ENCODE measurements around the gene PHAX. TPM values are rescaled to one million over a fixed set of nuclear protein-coding genes. Genes with fewer than 3 reads are reported as not detected.
"Not testable (repeated sequence)": the region's sequence is repeated elsewhere in the genome, so short reads cannot be mapped to it uniquely, and the experiment has no call there.

PHAX gene
- total RNA-seq, 2 donors from 2014 or later = 30.8 to 31.8 TPM

- ATAC-seq (peak; percentile 62), DNase-seq (peak in 1 of 2 donors; percentile 40)
- intact Hi-C loops (cut with DNase I, micrococcal nuclease) = not testable (repeated sequence)
These were observed 646 bp upstream of the PHAX start for GRCh38 chr5:126599971-126600630.

GRCh38 chr5:126603402-126603991 is 2.8 kb downstream of the PHAX start:
- ATAC-seq = no peak
- DNase-seq = no peak
- intact Hi-C loops (cut with DNase I, micrococcal nuclease) = no loop called here

- intact Hi-C loops (cut with DNase I, micrococcal nuclease) = no loop called here
- ATAC-seq (no peak), DNase-seq (no peak)
These were observed 4.8 kb downstream of the PHAX start for GRCh38 chr5:126605525-126605924.

- intact Hi-C loops (cut with DNase I, micrococcal nuclease) = no loop called here
- DNase-seq = no peak
- ATAC-seq = no peak
These were observed 9.4 kb downstream of the PHAX start for GRCh38 chr5:126610160-126610559.

- DNase-seq = no peak
- ATAC-seq = no peak
- intact Hi-C loops (cut with DNase I, micrococcal nuclease) = no loop called here
These were observed 9.9 kb downstream of the PHAX start for GRCh38 chr5:126610616-126611015.

- ATAC-seq (no peak), DNase-seq (no peak)
- intact Hi-C loops (cut with DNase I, micrococcal nuclease) = no loop called here
These were observed 13.3 kb downstream of the PHAX start for GRCh38 chr5:126613941-126614592.

- ATAC-seq = no peak
These were observed 14.5 kb downstream of the PHAX start for GRCh38 chr5:126615286-126615685.

GRCh38 chr5:126617603-126618002 is 16.9 kb downstream of the PHAX start:
- DNase-seq; intact Hi-C loops (cut with DNase I, micrococcal nuclease); ATAC-seq: not testable (repeated sequence)

More at GRCh38 chr5:126615286-126615685, 14.5 kb downstream of the PHAX start:
- DNase-seq = no peak
- intact Hi-C loops (cut with DNase I, micrococcal nuclease) = no loop called here

GRCh38 chr5:126619781-126620180 is 19.0 kb downstream of the PHAX start:
- no peak for DNase-seq
- intact Hi-C loops (cut with DNase I, micrococcal nuclease) = no loop called here
- no peak for ATAC-seq

GRCh38 chr5:126624534-126624933 is 23.8 kb downstream of the PHAX start:
- ATAC-seq (no peak), DNase-seq (no peak)
- intact Hi-C loops (cut with DNase I, micrococcal nuclease) = no loop called here

GRCh38 chr5:126628102-126628501 is 27.4 kb downstream of the PHAX start:
- ATAC-seq (no peak), DNase-seq (no peak)
- intact Hi-C loops (cut with DNase I, micrococcal nuclease) = no loop called here

- intact Hi-C loops (cut with DNase I, micrococcal nuclease) = no loop called here
- DNase-seq = no peak
- no peak for ATAC-seq
These were observed 31.2 kb downstream of the PHAX start for GRCh38 chr5:126631920-126632319.

GRCh38 chr5:126633552-126633951 is 32.8 kb downstream of the PHAX start:
- ATAC-seq = no peak
- DNase-seq = no peak
- intact Hi-C loops (cut with DNase I, micrococcal nuclease) = no loop called here

GRCh38 chr5:126635585-126635984 is 34.8 kb downstream of the PHAX start:
- ATAC-seq (no peak), DNase-seq (no peak)
- intact Hi-C loops (cut with DNase I, micrococcal nuclease) = no loop called here

- no peak for ATAC-seq
- DNase-seq = no peak
- intact Hi-C loops (cut with DNase I, micrococcal nuclease) = no loop called here
These were observed 36.2 kb downstream of the PHAX start for GRCh38 chr5:126636956-126637355.

- ATAC-seq = no peak
- no peak for DNase-seq
- intact Hi-C loops (cut with DNase I, micrococcal nuclease) = no loop called here
These were observed 40.1 kb downstream of the PHAX start for GRCh38 chr5:126640866-126641265.

- DNase-seq = no peak
These were observed 40.6 kb downstream of the PHAX start for GRCh38 chr5:126641387-126641786.

GRCh38 chr5:126645132-126645531 is 44.4 kb downstream of the PHAX start:
- DNase-seq = no peak
- intact Hi-C loops (cut with DNase I, micrococcal nuclease) = no loop called here

More at GRCh38 chr5:126641387-126641786, 40.6 kb downstream of the PHAX start:
- intact Hi-C loops (cut with DNase I, micrococcal nuclease) = no loop called here
- ATAC-seq = no peak

GRCh38 chr5:126647071-126647470 is 46.3 kb downstream of the PHAX start:
- intact Hi-C loops (cut with DNase I, micrococcal nuclease) = no loop called here
- ATAC-seq (peak; percentile 79), DNase-seq (peak; percentile 17 to 33)

More at GRCh38 chr5:126645132-126645531, 44.4 kb downstream of the PHAX start:
- ATAC-seq = no peak

GRCh38 chr5:126648471-126648870 is 47.7 kb downstream of the PHAX start:
- intact Hi-C loops (cut with DNase I, micrococcal nuclease) = no loop called here
- DNase-seq = no peak
- peak; percentile 14 for ATAC-seq

Measured in left colon (tissue), 2 donors.